ENCODE data around the gene PTPRK.

- TF ChIP-seq HDGF (IDR thresholded peaks at IDR 0.05; ENCODE audit: borderline replicate concordance) (no peak), FOXK2 (IDR thresholded peaks at IDR 0.05) (no peak), ELF4 (IDR thresholded peaks at IDR 0.05) (no peak), LEF1 (IDR thresholded peaks at IDR 0.05; ENCODE audit: borderline replicate concordance) (no peak), SUZ12 (IDR thresholded peaks at IDR 0.05) (no peak), SP1 (IDR thresholded peaks at IDR 0.05) (no peak), ARNT (IDR thresholded peaks at IDR 0.05) (no peak), FOXM1 (IDR thresholded peaks at IDR 0.05; ENCODE audit: borderline replicate concordance) (no peak), ZNF384 (IDR thresholded peaks at IDR 0.05) (no peak), PKNOX1 (IDR thresholded peaks at IDR 0.05) (no peak), TARDBP (IDR thresholded peaks at IDR 0.05) (no peak), BHLHE40 (IDR thresholded peaks at IDR 0.05; ENCODE audit: borderline replicate concordance) (no peak), FOXA1 (IDR thresholded peaks at IDR 0.05) (no peak)
Observed at GRCh38 chr6:128495536-128496333, 24.7 kb downstream of the PTPRK start.

Data from HEK293T (cell line).